Dermis microvascular lymphatic vessel endothelial cell (primary cell): ENCODE measurements around the gene SLC6A4. TPM values are rescaled to one million over a fixed set of nuclear protein-coding genes. Genes with fewer than 3 reads are reported as not detected.

Experiments
- DNase-seq, 2 donors: peaks; one replicate each; pipeline versions ENCODE4 v3.0.0 to v3.0.0-alpha.2; 2010; ENCODE audit warnings: low read depth in 2 of 2
- total RNA-seq: library from RNA; depleted of rRNA; stranded (reverse); fragments of >200 nt; gene quantifications from 2 replicates; pipeline ENCODE4 v1.2.1, GENCODE V29; 2014

SLC6A4 gene
- total RNA-seq: 3.7 and 5.8 TPM in 2 replicates

DNA sequence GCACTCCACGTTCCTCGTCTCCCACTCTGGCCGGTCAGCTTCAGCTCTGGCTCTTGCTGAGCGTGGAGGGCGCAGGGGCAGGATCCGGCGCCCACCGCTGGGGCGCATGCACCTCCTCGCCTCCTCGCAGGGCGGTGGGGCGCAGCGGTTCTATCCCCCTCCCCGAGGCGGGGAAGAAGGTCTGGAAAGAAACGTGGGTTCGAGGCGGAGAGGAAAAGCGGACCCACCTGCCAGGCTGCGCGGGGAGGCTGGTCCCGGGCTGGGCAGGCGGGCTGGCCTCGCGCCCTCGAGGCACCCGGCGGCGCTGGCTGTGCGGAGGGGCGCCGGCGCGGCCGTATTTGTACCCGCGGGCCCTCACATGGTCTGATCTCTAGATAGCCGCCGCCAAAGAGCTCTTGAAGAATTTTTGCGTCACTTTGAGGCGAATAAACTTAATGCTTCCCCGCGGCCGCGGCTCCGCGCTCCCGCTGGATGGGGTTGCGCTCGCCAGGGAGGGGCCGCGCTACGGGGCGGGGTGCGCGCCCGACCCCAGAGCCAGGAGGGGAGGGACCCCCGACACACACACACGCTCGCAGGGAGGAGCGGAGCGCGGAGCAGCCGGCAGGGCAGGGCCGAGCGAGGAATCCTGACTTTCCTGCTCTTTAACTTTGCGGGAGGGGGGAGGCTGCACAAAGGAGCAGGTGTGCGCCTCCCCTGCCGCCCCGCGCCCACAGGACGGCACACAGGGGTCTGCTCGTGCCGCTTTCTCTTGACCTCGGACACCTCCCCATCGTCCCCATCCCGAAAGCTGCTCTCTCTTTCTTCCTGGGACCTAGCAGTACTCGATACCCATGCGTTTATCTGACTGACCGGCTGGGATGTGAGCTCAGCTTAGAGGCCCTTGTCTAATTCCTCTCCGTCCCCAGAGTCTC lies at the start of gene SLC6A4:
SLC6A4 (minus strand) TSS at position 312 of the 911 bp plus-strand sequence. CDS start 13,739 bp downstream, outside the sequence.
- peak in 1 of 2 donors; percentile 7 for DNase-seq

DNA sequence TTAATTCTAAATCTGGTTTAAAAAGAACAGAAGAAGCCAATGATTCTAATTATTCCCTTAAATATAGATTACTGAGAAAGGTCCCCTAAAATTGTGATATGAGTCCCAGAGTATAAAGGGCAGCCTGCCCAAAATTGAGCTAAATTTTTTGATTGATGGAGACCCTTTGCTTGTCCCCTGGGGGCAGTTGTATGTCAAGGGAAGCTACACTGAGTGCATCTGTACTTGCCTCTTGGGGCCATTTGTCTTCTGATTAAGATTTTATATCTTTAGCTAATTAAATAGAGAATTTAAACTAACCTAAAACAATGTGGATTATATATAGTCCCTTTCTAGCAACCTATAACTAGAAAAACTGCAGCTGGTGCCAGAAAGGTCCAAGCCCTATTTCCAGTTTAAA lies 43.7 kb upstream of the SLC6A4 start:
- DNase-seq: no peak

DNA sequence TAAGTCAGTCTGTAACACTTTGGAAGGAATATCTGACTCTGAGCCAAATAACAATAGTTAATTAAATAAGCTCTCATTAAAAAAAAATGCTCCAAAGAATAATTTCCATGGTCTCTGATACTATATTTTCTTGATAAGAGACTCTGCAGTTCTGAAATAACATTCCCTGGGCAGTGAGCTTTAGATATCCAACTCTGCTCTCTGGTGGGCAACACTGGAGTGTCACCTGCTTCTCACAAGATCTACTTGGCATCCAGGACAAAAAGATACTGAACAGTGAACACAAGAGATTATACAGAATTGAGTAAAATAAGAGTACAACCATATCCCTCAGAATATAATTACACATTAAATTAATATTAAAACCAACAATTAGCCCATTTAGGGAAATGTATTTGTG lies 42.5 kb upstream of the SLC6A4 start:
- peak; percentile 74 to 79 for DNase-seq

DNA sequence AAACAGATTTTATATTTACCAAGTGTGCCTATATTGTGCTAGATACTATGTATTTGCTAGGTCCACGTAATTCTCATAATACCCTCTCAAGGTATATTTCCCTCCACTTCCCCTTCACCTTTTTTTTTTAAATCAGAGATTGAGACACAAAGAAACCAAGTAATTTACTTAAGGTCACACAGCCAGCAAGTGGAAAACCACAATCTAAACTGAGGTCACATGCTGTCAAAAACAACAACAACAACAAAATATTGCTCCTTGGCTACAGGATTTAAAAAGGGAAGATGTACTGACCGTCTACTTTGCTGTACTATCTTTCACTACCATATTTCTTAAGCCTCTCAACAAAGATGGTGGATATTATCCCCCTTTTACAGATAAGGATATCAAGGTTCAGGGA lies 40.4 kb upstream of the SLC6A4 start:
- DNase-seq: no peak

DNA sequence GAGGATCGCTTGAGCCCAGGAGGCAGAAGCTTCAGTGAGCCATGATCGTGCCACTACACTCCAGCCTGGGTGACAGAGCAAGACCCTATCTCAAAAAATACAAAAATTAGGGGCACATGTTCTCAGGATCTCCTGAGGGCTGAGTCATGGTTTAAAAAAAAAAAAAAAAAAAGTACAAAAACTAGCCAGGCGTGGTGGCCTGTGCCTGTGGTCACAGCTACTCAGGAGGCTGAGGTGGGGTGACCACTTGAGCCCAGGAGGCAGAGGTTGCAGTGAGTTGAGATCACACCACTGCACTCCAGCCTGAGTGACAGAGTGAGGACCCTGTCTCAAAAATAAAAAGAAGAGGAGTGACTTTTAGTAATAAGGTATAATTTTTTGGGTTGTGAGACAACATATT lies 39.4 kb upstream of the SLC6A4 start:
- no peak for DNase-seq

DNA sequence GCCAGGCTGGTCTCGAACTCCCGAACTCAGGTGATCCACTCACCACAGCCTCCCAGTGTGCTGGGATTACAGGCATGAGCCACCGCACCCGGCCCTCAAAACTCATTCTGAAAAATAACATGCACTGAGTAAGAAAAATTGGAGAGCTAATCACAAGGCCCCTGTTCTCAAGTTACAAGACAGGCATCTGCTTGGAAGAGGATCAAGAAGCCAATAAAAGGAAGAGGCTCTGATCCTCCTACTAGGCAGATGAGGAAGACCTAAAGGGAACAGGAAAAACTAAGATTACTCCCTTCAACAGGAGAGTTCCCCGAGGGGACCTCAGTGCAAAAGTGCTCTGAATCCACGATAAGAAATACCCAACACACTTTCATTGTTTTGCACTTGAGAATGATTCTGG lies 37.9 kb upstream of the SLC6A4 start:
- DNase-seq: no peak

DNA sequence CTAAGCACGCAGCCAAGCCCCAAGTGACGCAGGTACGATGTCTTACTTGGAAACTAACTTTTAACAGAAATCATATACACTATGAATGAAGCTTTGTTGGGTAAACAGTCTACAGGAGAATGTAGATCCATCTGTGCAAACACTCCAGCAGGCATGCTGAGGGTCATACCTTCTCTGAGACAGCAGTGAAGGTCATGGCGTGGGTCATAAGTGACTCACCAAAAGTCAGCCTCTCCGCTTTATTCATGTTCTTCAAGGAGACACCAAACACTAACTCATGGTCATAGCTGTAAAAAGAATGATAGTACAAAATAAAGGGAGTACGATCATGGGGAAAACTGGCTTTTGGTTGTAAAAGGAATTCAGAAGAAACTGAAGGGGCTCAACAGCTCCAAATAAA lies 35.6 kb upstream of the SLC6A4 start:
- DNase-seq: peak in 1 of 2 donors; percentile 42

DNA sequence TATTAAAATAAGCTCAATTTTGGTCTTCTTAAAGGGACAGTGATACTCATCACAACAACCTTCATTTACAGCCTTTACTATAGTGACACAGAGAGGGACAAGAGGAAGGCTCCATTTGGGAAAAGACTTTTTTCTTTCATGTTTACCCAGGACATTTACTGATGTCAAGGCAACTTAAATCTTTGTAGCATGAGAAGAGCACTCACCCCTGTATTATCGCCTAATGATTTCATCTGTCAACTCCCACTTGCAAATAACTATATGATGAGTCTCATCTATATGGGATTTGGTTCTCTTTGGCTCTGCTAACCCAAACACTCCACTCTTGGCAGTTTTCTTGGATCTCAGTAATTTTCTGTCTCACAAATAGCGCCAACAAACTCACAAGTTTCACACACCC lies 32.1 kb upstream of the SLC6A4 start:
- no peak for DNase-seq

DNA sequence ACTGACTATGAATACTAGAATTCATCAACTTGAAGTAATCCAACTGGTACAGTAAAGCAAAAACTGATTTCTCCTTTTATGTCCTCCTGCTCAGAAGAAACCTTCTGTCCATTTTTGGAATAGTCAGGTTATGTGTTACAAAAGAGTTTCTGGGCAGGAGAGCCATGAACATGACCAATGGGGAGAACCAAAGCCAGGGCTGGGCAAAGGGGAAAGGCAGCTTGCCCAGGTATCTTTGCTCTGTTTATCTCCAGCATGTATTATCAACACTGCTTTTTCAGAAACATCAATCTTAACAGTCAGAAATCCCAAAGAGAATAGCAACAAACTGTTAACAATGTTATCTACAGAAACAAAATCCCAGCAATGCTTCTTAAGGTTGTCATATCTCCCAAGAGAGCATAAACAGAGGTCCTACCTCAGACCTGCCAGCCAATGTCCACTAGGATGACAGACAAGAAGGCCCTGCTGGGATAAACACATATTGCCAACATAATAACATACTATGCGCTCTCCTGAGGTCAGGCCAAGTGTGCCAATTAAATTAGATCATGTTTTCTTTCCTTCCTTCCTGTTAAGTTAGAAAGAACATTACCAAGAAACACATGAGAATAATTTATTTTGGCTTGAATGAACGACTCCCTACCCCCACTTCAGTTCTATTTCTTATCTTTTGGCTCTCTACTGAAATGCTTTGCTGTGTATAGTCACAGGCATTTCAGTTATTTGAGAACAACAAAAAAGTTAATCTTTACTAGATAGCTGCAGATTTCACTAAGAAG lies 28.2 kb upstream of the SLC6A4 start:
- peak; percentile 10 to 89 for DNase-seq

DNA sequence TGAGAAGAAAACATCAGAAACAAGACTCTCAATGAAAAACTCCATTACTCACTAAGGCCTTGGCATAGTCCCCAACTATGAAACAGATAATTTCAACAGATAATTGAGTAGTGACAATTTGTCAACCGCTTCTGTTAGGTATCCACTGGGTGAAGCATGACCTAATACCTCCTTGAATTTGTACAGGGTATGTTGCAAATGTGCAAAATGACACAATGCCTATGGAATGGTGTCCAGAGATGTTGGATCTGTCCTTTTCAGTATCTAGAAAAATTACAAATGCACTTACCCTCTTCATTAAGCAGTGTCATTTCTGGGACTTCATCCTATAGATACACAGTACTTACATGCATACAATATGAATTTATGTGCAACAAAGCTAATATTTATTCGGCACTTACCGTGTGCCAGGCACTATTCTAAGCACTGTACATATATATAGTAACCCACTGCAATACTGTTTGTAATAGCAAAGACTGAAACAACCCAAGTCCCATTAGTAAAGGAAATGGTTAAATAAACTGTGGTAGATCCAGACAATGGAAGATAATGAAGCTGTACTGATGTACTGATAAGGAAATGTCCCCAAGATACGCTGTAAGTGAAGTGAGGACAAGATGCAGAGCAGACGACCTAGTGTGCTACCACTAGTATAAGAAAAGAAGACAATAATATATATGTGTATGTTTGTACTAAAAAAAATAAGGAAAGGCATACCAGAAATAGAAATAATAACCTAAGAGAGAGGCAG lies 21.4 kb upstream of the SLC6A4 start:
- no peak for DNase-seq

DNA sequence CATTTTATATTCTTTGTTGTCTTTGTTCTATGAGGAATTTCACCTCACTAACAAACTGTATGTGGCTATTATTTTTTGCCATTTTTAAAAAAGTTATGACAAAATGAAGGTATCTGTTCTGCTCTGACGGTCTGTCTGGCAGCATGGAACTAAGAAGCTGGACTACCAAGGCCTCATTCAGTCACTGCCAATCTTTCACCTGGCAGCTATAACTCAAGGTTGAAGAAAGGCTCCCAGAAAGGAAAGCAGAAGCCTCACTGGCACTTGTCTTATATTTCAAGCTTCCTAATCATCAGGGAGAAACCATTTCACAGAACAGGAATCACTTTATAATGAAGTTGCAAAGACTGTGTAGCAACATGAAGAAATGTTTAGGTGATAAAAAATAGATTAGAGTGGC lies 18.7 kb upstream of the SLC6A4 start:
- DNase-seq: no peak

DNA sequence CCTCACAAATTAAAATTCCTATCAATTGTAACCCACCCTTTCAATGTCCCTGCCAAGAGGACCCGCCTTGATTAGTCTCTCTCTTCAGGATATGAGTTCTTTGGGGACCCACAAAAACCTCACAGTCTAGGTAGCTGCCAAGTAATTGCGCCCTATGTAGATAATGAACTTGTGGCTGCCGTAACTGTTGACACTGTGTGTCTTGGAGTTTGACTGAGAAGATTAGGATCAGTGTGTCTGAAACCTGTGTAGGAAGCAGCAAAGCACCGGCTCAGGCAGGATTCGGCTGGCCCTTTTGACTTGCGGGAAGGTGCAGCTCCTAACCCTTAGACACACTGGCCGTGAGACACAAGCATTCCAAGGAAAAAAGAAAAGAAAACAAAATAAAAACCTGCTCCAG lies 17.8 kb upstream of the SLC6A4 start:
- DNase-seq: no peak

DNA sequence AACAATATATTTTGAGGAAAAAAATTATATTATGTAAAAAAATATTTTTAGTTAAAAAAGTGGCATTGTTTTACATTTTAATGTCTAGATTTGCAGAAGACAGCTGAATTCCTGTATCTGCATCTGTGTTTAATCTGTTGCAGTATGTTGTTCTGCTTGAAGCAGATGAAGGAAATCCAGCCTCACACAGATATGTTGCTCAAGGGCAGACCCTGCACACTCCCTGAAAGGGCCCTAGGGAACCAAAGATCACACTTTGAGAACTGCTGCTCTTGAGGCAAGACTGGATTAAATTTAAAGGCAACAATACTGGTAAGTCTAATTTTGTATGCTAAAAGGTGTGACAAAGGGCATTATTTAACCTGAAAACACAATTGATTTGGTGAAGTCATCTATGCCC lies 16.4 kb upstream of the SLC6A4 start:
- no peak for DNase-seq

DNA sequence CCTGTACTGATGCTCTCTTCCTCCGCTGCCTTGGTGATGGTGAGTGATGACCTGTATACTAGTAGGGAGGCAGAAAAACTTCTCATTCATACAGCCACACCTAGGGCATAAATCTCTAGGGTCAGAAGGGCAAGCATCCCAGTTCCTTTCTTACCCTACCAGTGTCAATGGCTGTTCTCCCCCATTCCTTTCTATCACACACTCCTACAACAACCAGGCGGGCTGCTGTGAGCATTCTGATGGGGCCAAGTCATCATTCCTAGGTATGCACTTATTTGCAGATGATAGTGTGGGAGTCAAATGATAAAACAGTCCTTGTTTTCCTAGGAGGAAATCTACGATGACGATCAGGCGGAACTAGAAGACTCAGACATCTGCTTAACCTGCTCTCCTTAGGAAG lies 14.0 kb upstream of the SLC6A4 start:
- no peak for DNase-seq

DNA sequence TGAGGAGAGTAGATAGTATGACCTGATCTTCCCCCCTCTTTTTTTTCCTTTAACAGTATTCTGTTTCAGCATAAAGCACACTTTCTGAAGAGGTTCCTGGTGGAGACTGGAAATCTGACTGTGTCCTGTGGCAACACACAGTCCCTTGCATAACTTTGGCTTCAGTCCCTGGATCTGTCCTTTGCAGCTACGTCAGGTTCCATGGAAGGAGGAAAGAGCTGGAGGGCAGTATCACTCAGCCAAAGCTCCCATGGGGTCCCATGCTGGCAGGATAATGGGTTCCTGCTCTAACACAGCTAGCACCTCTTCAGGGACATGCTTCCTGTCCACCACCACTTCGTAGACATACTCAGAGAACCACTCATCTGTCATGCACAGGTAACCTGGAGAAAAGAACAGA lies 13.3 kb upstream of the SLC6A4 start:
- DNase-seq: no peak

DNA sequence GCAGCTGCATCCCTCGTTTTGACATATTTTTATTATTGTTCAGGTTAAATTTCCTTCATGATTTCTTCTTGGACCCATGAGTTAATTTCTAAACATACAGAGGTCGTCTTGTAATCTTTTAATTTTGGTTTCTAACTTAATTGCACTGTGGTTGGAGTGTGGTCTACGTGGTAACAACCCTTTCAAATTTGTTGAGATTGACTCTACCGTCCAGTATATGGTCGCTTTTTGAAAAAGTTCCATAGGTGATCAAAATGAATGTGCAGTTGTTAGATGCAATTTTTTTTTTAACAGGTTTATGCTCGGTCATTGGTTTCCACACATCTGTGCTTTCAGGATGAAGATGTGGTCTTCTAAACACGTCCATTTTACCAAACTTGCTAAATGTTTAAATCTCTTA lies 11.0 kb upstream of the SLC6A4 start:
- DNase-seq: no peak

DNA sequence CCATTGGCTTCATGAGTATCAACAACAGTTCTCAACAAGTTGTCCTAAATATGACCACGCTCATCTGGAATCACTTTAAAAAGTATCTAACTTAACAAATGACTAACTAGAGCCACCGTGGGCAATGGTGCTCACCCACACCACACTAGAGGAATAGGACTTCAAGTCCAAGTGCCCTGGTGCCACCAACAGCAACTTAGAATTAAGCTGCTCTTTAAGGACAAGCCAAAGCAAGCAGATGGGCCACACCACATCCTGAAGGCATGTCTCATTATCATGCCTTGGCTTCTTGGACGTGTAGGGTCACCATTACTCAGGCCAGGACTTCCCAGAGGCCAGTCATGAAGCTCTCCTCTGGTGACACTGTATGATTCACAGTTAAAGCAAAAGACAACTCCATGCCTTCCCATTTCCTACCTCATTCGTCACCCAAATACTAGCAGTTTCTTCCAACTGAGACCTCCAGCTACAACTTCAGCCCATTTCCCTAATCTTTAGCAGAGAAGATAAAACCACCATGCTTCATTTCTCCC lies 9.4 kb upstream of the SLC6A4 start:
- no peak for DNase-seq

DNA sequence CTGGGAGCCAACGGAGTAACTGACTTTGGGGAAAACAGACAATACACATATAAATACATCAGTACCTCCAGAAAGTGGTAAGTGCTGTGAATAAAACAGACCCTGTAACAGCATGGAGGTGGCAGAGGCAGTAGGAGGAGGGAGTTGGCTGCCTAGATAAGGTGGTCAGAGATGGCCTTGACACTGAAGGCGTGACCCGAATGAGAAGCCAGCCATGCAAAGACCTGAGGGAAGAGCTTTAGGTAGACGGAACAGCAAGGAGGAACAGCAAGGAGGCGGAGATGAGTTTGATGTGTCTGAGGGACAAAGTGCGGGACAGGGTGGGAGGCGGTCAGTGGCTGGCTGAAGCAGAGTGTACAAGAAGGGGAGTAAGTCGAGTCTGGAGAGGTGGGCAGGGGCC lies 8.1 kb upstream of the SLC6A4 start:
- no peak for DNase-seq

DNA sequence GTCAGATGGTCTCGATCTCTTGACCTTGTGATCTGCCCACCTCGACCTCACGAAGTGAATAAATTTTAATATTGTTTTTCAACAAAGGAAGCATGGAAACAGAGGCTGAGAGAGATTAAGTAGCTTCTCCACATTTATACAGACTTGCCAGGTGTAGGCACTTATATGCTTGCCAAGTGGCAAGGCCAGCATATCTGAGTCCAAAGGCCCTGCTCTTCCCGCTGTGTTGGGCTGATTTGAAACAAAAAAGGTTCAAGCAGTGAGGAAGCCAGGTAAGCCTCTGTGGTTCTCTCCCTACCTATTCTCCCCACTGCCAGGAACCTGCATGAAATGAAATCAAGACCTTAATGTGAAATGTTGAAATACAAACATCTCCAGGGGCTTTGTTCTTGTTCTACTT lies 7.5 kb upstream of the SLC6A4 start:
- no peak for DNase-seq

DNA sequence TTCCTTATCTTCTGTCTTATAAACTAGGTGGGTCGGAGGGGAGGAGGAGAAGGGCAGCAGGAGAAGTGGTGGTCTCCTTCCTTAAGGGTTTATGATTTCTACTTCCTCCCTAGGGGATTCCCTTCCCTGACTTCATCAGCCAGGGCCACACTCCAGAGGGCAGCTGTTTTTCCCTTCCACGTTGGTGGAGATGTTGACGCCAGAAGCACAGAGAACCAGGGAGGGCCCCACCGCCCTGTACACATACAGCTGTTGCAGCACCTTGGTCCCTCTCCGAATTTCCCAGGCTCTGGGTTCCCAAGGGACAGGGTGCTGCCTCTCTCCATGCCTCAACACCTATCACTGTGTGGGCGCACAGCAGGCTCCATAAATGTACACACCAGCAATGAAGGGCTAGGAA lies 5.6 kb upstream of the SLC6A4 start:
- no peak for DNase-seq

DNA sequence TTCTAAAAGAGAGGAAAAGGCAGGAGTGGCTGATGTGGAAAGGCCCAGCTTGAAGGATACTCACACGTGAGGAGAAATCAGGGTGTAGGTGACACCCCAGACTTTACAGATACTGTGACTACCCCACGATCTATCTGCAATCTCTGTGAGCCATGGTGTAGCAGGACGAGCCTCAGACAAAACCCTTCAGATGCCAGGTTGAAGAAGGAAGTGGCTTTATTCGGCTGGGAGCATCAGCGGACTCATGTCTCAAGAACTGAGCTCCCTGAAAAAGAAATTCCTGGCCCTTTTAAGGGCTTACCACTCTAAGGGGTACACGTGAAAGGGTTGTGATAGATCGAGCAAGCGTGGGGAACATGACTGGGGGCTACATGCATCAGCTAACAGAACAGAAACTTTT lies 4.7 kb upstream of the SLC6A4 start:
- no peak for DNase-seq

DNA sequence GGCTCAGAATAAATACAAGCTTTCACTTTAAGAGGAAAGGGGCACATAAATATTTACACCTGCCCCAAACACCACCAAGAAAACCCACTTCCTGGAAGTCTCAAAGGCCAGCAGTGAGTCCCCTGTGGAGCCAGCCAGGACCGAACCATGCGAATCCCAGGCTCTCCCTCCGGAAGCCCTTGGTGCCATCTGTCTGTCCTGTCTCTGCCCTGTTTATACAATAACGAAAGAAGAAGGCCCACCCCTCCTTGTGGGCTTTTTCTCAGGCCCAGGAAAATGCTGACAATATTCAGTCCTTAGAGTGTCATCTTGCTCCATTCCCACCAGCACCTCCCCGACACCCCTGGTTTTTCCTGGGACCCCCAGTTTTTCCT lies 3.6 kb upstream of the SLC6A4 start:
- no peak for DNase-seq
